Measurements from ENCODE around the gene CFDP1. TPM values are rescaled to one million over a fixed set of nuclear protein-coding genes. Genes with fewer than 3 reads are reported as not detected.
"Not testable (repeated sequence)": the region's sequence is repeated elsewhere in the genome, so short reads cannot be mapped to it uniquely, and the experiment has no call there.

Gene CFDP1
- total RNA-seq, 1 donor from 2014 or later = 59.7 TPM

- no peak for TF ChIP-seq CTCF (IDR thresholded peaks at IDR 0.05; ENCODE audit: insufficient read depth, low read length, poor library complexity, severe bottlenecking)
- DNase-seq (ENCODE audit: low read depth) = no peak
Measured at GRCh38 chr16:75459691-75460090, 26.4 kb upstream of the CFDP1 start.

GRCh38 chr16:75458439-75458838 is 25.1 kb upstream of the CFDP1 start:
- no peak overlapping the region for H3K4me3 ChIP-seq (ENCODE audit: low read depth, low read length)
- no peak for TF ChIP-seq CTCF (IDR thresholded peaks at IDR 0.05; ENCODE audit: insufficient read depth, low read length, poor library complexity, severe bottlenecking)
- no peaks in the 10 kb centered on the region for H3K36me3 ChIP-seq (ENCODE audit: control insufficient read depth, insufficient read depth, low read length)
- DNase-seq (ENCODE audit: low read depth) = no peak
- no peaks in the 10 kb centered on the region for H3K27me3 ChIP-seq (ENCODE audit: control insufficient read depth, insufficient read depth, low read length)

More at GRCh38 chr16:75459691-75460090, 26.4 kb upstream of the CFDP1 start:
- no peak overlapping the region for H3K4me3 ChIP-seq (ENCODE audit: low read depth, low read length)
- no peaks in the 10 kb centered on the region for H3K27me3 ChIP-seq (ENCODE audit: control insufficient read depth, insufficient read depth, low read length)
- H3K36me3 ChIP-seq (ENCODE audit: control insufficient read depth, insufficient read depth, low read length) = no peaks in the 10 kb centered on the region

GRCh38 chr16:75458029-75458428 is 24.7 kb upstream of the CFDP1 start:
- DNase-seq (ENCODE audit: low read depth) = no peak
- Histone ChIP-seq H3K36me3 (ENCODE audit: control insufficient read depth, insufficient read depth, low read length) (no peaks in the 10 kb centered on the region), H3K27me3 (ENCODE audit: control insufficient read depth, insufficient read depth, low read length) (no peaks in the 10 kb centered on the region), H3K4me3 (ENCODE audit: low read depth, low read length) (no peak overlapping the region)
- no peak for TF ChIP-seq CTCF (IDR thresholded peaks at IDR 0.05; ENCODE audit: insufficient read depth, low read length, poor library complexity, severe bottlenecking)

GRCh38 chr16:75457485-75458021 is 24.2 kb upstream of the CFDP1 start:
- DNase-seq (ENCODE audit: low read depth) = no peak
- Histone ChIP-seq H3K36me3 (ENCODE audit: control insufficient read depth, insufficient read depth, low read length) (no peaks in the 10 kb centered on the region), H3K4me3 (ENCODE audit: low read depth, low read length) (no peak overlapping the region), H3K27me3 (ENCODE audit: control insufficient read depth, insufficient read depth, low read length) (no peaks in the 10 kb centered on the region)
- no peak for TF ChIP-seq CTCF (IDR thresholded peaks at IDR 0.05; ENCODE audit: insufficient read depth, low read length, poor library complexity, severe bottlenecking)

- Histone ChIP-seq H3K27me3 (ENCODE audit: control insufficient read depth, insufficient read depth, low read length) (no peaks in the 10 kb centered on the region), H3K36me3 (ENCODE audit: control insufficient read depth, insufficient read depth, low read length) (no peaks in the 10 kb centered on the region), H3K4me3 (ENCODE audit: low read depth, low read length) (no peak overlapping the region)
- no peak for DNase-seq (ENCODE audit: low read depth)
- TF ChIP-seq CTCF (IDR thresholded peaks at IDR 0.05; ENCODE audit: insufficient read depth, low read length, poor library complexity, severe bottlenecking) = no peak
Measured at GRCh38 chr16:75456971-75457370, 23.7 kb upstream of the CFDP1 start.

- not testable (repeated sequence) for H3K27me3 ChIP-seq (ENCODE audit: control insufficient read depth, insufficient read depth, low read length); DNase-seq (ENCODE audit: low read depth); H3K36me3 ChIP-seq (ENCODE audit: control insufficient read depth, insufficient read depth, low read length); H3K4me3 ChIP-seq (ENCODE audit: low read depth, low read length)
Measured at GRCh38 chr16:75456486-75456885, 23.2 kb upstream of the CFDP1 start.

Measured in kidney epithelial cell (primary cell).